ENCODE data around the gene STON2.

The STON2 gene

DNA sequence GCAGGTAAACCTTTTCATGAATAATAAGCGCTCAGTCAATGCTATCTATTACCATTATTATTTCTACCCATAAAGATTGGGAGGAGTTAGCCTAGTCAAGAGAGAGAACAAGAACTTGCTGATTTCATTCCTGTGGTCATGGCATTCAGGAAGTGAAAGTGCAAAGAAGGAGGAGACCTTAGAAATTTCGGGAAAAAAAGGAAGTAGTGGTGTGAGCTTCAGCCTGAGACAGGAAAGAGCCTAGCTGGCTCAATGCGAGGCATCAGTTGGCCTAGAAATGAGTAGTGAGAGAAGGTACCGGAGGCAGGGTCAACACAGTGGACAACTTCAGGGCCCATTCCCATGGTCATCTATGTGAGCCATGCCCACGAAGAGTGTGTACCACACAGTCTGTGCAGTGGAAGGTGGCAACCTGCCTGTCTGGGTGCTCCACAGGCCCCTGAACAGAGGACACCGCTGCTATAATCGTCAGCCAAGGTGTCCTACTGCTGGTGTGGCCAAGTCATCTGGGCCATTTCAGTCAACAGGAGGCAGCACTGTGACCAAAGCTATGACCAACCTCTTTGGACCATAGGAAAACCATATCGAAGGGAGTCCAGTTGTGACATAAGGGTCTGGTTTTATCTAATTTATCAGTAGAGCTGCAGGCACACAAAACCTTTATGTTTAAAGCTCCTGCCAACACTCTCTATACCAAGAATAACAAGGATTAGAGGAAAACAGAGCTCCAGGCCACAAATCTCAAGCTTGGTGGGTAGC lies 16.2 kb upstream of the STON2 start:
- no peak for DNase-seq
- no peak for TF ChIP-seq CTCF (IDR thresholded peaks at IDR 0.05; ENCODE audit: low read depth, low read length)
- Histone ChIP-seq H3K4me3 (ENCODE audit: low read depth, low read length) (no peak overlapping the region), H3K9me3 (ENCODE audit: severe bottlenecking) (peaks cover 6% of the 10 kb centered on the region), H3K36me3 (peaks cover 31% of the 10 kb centered on the region), H3K27ac (no peak overlapping the region), H3K27me3 (ENCODE audit: insufficient read depth, low read depth, severe bottlenecking) (no peaks in the 10 kb centered on the region)

GRCh38 chr14:81415781-81416180 lies 15.7 kb upstream of the STON2 start:
- Histone ChIP-seq H3K36me3 (peaks cover 33% of the 10 kb centered on the region), H3K4me3 (ENCODE audit: low read depth, low read length) (no peak overlapping the region), H3K27me3 (ENCODE audit: insufficient read depth, low read depth, severe bottlenecking) (no peaks in the 10 kb centered on the region), H3K9me3 (ENCODE audit: severe bottlenecking) (peaks cover 6% of the 10 kb centered on the region), H3K27ac (no peak overlapping the region)
- no peak for DNase-seq
- TF ChIP-seq CTCF (IDR thresholded peaks at IDR 0.05; ENCODE audit: low read depth, low read length), result no peak

- H3K9me3 ChIP-seq (ENCODE audit: severe bottlenecking), result peaks cover 6% of the 10 kb centered on the region
- H3K4me3 ChIP-seq (ENCODE audit: low read depth, low read length), result no peak overlapping the region
- H3K36me3 ChIP-seq, result peaks cover 24% of the 10 kb centered on the region
- TF ChIP-seq CTCF (IDR thresholded peaks at IDR 0.05; ENCODE audit: low read depth, low read length), result no peak
- H3K27ac ChIP-seq, result no peak overlapping the region
- no peaks in the 10 kb centered on the region for H3K27me3 ChIP-seq (ENCODE audit: insufficient read depth, low read depth, severe bottlenecking)
- DNase-seq, result no peak
Measured at GRCh38 chr14:81414123-81414522, 14.0 kb upstream of the STON2 start.

- DNase-seq, result no peak
- TF ChIP-seq CTCF (IDR thresholded peaks at IDR 0.05; ENCODE audit: low read depth, low read length), result no peak
- peaks cover under 1% of the 10 kb centered on the region for H3K9me3 ChIP-seq (ENCODE audit: severe bottlenecking)
- no peaks in the 10 kb centered on the region for H3K27me3 ChIP-seq (ENCODE audit: insufficient read depth, low read depth, severe bottlenecking)
- H3K36me3 ChIP-seq, result peaks cover 19% of the 10 kb centered on the region
- H3K27ac ChIP-seq, result no peak overlapping the region
- no peak overlapping the region for H3K4me3 ChIP-seq (ENCODE audit: low read depth, low read length)
Measured at GRCh38 chr14:81412779-81413178, 12.7 kb upstream of the STON2 start.

- Histone ChIP-seq H3K36me3 (peaks cover 18% of the 10 kb centered on the region), H3K27me3 (ENCODE audit: insufficient read depth, low read depth, severe bottlenecking) (no peaks in the 10 kb centered on the region), H3K9me3 (ENCODE audit: severe bottlenecking) (no peaks in the 10 kb centered on the region), H3K27ac (no peak overlapping the region), H3K4me3 (ENCODE audit: low read depth, low read length) (no peak overlapping the region)
- no peak for DNase-seq
- TF ChIP-seq CTCF (IDR thresholded peaks at IDR 0.05; ENCODE audit: low read depth, low read length), result no peak
Measured at GRCh38 chr14:81408595-81408994, 8.5 kb upstream of the STON2 start.

DNA sequence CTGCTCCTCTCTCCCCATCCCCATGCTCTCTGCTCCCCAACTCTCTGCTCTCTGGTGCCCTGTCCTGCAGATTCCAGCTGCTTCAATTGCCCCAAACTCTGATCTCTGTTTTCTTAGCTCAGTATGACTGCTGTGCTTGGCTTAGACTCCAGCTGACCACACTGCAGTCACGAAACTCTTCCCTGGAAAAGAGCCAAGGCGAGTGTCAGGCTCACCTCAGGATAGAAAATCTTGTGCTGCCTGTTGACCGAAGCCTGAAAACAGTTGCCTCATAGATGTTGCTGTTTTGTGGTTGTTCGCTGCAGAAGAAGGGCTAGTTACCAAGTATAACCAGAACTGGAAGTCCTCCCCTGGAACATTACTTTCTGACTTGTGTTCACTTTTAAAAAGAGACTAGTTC lies 6.7 kb upstream of the STON2 start:
- TF ChIP-seq CTCF (IDR thresholded peaks at IDR 0.05; ENCODE audit: low read depth, low read length), result no peak
- Histone ChIP-seq H3K36me3 (peaks cover 15% of the 10 kb centered on the region), H3K27me3 (ENCODE audit: insufficient read depth, low read depth, severe bottlenecking) (no peaks in the 10 kb centered on the region), H3K4me3 (ENCODE audit: low read depth, low read length) (no peak overlapping the region), H3K27ac (no peak overlapping the region), H3K9me3 (ENCODE audit: severe bottlenecking) (no peaks in the 10 kb centered on the region)
- no peak for DNase-seq
